PFSK-1 (cell line): ENCODE data around the gene MCRS1.

Experiments used
- FOXP2 ChIP-seq: optimal IDR thresholded peaks from 2 replicates; pipeline ENCODE3; 2011; ENCODE audit warnings: borderline replicate concordance, control low read depth, inconsistent platforms; ENCODE audit not compliant: insufficient read depth; ENCODE audit errors: extremely low read length, extremely low read depth
- POLR2AphosphoS5 ChIP-seq: IDR thresholded peaks from 2 replicates; pipeline ENCODE4 v1.6.1; 2012; ENCODE audit warnings: low read depth, mild to moderate bottlenecking, control low read depth, low read length, moderate library complexity
- SIN3A ChIP-seq: IDR thresholded peaks from 2 replicates; pipeline ENCODE4 v1.6.1; 2012; ENCODE audit warnings: mild to moderate bottlenecking, low read length, moderate library complexity, borderline replicate concordance; ENCODE audit not compliant: insufficient read depth
- TAF1 ChIP-seq: IDR thresholded peaks from 2 replicates; pipeline ENCODE4 v1.6.1; 2012; ENCODE audit warnings: low read length, control low read depth, borderline replicate concordance; ENCODE audit not compliant: insufficient read depth
- TF ChIP-seq, protein P1 (sequence below), 2 experiments: IDR thresholded peaks; 2 replicates each; pipeline versions ENCODE4 v1.6.1 to v1.8.0; 2011 to 2012; ENCODE audit warnings: low read depth in 2 of 2, low read length in 2 of 2, control low read depth in 1 of 2, inconsistent platforms in 1 of 2, mild to moderate bottlenecking in 1 of 2, moderate library complexity in 1 of 2; ENCODE audit not compliant: insufficient read depth in 1 of 2

Gene MCRS1

GRCh38 chr12:49567302-49567610 lies 686 bp downstream of the MCRS1 start:
- no peak for TF ChIP-seq TAF1
- no peak for TF ChIP-seq POLR2AphosphoS5
- no peak for TF ChIP-seq FOXP2
- TF ChIP-seq, protein P1, sequence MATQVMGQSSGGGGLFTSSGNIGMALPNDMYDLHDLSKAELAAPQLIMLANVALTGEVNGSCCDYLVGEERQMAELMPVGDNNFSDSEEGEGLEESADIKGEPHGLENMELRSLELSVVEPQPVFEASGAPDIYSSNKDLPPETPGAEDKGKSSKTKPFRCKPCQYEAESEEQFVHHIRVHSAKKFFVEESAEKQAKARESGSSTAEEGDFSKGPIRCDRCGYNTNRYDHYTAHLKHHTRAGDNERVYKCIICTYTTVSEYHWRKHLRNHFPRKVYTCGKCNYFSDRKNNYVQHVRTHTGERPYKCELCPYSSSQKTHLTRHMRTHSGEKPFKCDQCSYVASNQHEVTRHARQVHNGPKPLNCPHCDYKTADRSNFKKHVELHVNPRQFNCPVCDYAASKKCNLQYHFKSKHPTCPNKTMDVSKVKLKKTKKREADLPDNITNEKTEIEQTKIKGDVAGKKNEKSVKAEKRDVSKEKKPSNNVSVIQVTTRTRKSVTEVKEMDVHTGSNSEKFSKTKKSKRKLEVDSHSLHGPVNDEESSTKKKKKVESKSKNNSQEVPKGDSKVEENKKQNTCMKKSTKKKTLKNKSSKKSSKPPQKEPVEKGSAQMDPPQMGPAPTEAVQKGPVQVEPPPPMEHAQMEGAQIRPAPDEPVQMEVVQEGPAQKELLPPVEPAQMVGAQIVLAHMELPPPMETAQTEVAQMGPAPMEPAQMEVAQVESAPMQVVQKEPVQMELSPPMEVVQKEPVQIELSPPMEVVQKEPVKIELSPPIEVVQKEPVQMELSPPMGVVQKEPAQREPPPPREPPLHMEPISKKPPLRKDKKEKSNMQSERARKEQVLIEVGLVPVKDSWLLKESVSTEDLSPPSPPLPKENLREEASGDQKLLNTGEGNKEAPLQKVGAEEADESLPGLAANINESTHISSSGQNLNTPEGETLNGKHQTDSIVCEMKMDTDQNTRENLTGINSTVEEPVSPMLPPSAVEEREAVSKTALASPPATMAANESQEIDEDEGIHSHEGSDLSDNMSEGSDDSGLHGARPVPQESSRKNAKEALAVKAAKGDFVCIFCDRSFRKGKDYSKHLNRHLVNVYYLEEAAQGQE (IDR thresholded peaks at IDR 0.05; ENCODE audit: insufficient read depth in 1 of 2, low read depth in 2 of 2, low read length in 2 of 2): no peak
- TF ChIP-seq SIN3A: no peak

DNA sequence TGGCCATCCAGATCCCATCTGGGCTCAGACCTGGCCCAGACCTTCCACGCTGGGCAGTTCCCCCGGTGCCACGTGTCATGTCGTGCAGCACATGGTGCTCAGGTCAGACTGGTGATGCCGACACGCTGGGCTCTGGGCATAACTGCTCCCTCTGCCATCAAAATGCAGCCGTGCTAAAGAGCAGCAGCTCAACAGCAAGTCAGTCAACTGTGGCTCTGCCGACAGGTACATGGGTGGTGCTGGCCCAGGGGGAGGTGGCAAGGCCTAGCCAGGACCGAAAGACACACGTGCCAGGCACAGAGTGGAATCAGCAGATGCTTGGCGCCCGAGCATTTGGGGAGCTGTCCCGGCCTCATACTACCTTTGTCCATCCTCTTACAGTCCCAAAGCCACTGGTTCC lies 1.6 kb downstream of the MCRS1 start:
- TF ChIP-seq TAF1: no peak
- TF ChIP-seq, protein P1 (IDR thresholded peaks at IDR 0.05; ENCODE audit: insufficient read depth in 1 of 2, low read depth in 2 of 2, low read length in 2 of 2): no peak
- TF ChIP-seq POLR2AphosphoS5: no peak
- no peak for TF ChIP-seq SIN3A
- no peak for TF ChIP-seq FOXP2

DNA sequence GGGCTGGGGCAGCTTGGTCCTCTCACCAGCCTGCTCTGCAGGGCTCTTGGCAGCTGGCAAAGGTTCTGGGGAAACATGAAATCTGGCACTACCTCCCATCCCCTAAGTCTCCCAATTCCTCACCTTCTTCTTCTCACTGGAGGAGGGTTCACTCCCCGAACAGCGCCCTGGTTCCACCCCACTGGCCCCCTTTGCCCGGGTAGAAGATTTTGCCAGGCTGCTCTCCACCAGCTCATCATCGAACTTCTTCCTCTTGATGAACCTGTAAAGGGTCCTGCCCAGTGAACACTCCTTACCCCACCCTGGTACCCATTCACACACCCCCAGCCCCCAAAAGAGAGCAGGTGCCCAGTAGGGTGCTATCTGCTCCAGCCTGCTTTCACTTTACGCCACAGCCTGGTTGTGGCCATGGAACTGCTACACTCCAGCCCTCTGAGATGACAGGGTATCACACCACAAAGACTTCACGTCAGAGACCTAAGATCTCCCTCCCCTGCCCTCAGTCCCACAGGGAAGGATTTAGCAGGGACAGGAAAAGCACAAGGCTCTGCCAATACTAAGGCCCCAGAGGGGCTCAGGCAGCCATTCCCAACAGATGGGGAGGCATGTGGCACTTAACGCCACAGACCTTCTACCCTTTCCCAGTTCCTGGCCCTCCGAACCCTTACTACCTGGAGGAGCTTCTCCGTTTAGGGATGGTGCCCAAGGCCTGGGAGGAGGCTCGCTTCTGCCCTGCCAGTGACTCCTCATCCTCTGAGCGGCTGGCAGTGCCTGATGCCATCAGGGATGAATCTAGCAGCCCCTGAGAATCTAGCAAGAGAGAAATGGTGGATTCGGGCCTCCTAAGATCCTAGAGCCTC lies 2.3 kb downstream of the MCRS1 start:
- TF ChIP-seq SIN3A: no peak
- TF ChIP-seq, protein P1 (IDR thresholded peaks at IDR 0.05; ENCODE audit: insufficient read depth in 1 of 2, low read depth in 2 of 2, low read length in 2 of 2): no peak
- no peak for TF ChIP-seq POLR2AphosphoS5
- TF ChIP-seq TAF1: no peak
- no peak for TF ChIP-seq FOXP2

GRCh38 chr12:49564686-49565405 lies 3.1 kb downstream of the MCRS1 start:
- TF ChIP-seq SIN3A (no peak), POLR2AphosphoS5 (no peak), TAF1 (no peak), FOXP2 (no peak)
- TF ChIP-seq, protein P1 (IDR thresholded peaks at IDR 0.05; ENCODE audit: insufficient read depth in 1 of 2, low read depth in 2 of 2, low read length in 2 of 2): no peak
